ENCODE data around the gene CDK17. TPM values are rescaled to one million over a fixed set of nuclear protein-coding genes. Genes with fewer than 3 reads are reported as not detected.

CDK17 gene
- polyA plus RNA-seq, 1 of the 3 experiments (the other 2 are of a cell fraction), result 11.7 TPM

GRCh38 chr12:96313606-96314005 is 86.6 kb downstream of the CDK17 start:
- Histone ChIP-seq H3K9me3 (no peaks in the 10 kb centered on the region), H3K4me1 (ENCODE audit: control insufficient read depth in 1 of 2, insufficient read depth in 2 of 2, low read depth in 1 of 2, low read length in 1 of 2) (no peaks in the 10 kb centered on the region; a peak in 1 of 4 replicates), H3K36me3 (replicated peaks in 1 of 2; ENCODE audit: control insufficient read depth in 1 of 2, insufficient read depth in 2 of 2, low read length in 1 of 2) (peaks cover 26 to 50% of the 10 kb centered on the region in 2 experiments), H2AFZ (ENCODE audit: low read depth) (no peak overlapping the region), H3K27me3 (ENCODE audit: insufficient read depth) (no peaks in the 10 kb centered on the region), H3K4me3 (ENCODE audit: low read depth in 2 of 2, low read length in 1 of 2) (no peak overlapping the region), H3K79me2 (ENCODE audit: insufficient read depth) (peaks cover 83% of the 10 kb centered on the region), H3F3A (replicated peaks; ENCODE audit: insufficient read depth) (peaks cover 19% of the 10 kb centered on the region), H3K9ac (no peak overlapping the region), H3K27ac (ENCODE audit: low read depth in 2 of 2, low read length in 1 of 2) (no peak overlapping the region), H3K9me2 (no peaks in the 10 kb centered on the region), H3K4me2 (no peak overlapping the region), H4K20me1 (ENCODE audit: insufficient read depth) (0 out of 2 replicates have a peak, but pooled peaks cover 2% of the 10 kb centered on the region)
- no peak for DNase-seq
- ChIA-PET POLR2A (no interaction called here), CTCF (no interaction called here)
- TF ChIP-seq RCOR1 (IDR thresholded peaks at IDR 0.05; ENCODE audit: low read length) (no peak), SIN3A (IDR thresholded peaks at IDR 0.05; ENCODE audit: borderline replicate concordance, low read depth, low read length) (no peak), MAX (IDR thresholded peaks at IDR 0.05; ENCODE audit: low read depth) (no peak), EZH2phosphoT487 (IDR thresholded peaks at IDR 0.05; ENCODE audit: borderline replicate concordance, low read depth) (no peak), MEF2A (IDR thresholded peaks at IDR 0.05; ENCODE audit: borderline replicate concordance, low read depth) (no peak), TEAD4 (IDR thresholded peaks at IDR 0.05; ENCODE audit: borderline replicate concordance, insufficient read depth) (no peak), RXRA (IDR thresholded peaks at IDR 0.05; ENCODE audit: borderline replicate concordance, low read depth) (no peak), TAF1 (IDR thresholded peaks at IDR 0.05; ENCODE audit: borderline replicate concordance, low read depth, low read length) (no peak), JUND (IDR thresholded peaks at IDR 0.05) (no peak)

GRCh38 chr12:96311191-96311590 is 89.0 kb downstream of the CDK17 start:
- DNase-seq, result no peak
- TF ChIP-seq JUND (IDR thresholded peaks at IDR 0.05) (no peak), NRF1 (IDR thresholded peaks at IDR 0.05; ENCODE audit: low read depth, low read length) (no peak), CHD2 (IDR thresholded peaks at IDR 0.05; ENCODE audit: low read length, partially characterized antibody) (no peak), ZBTB33 (IDR thresholded peaks at IDR 0.05; ENCODE audit: borderline replicate concordance, low read depth) (no peak), TAF1 (IDR thresholded peaks at IDR 0.05; ENCODE audit: borderline replicate concordance, low read depth, low read length) (no peak), CTCF (IDR thresholded peaks at IDR 0.05) (no peak), ELF1 (IDR thresholded peaks at IDR 0.05) (no peak)
- Histone ChIP-seq H3K9ac (no peak overlapping the region), H3K4me3 (ENCODE audit: low read depth in 2 of 2, low read length in 1 of 2) (no peak overlapping the region), H3K36me3 (replicated peaks in 1 of 2; ENCODE audit: control insufficient read depth in 1 of 2, insufficient read depth in 2 of 2, low read length in 1 of 2) (peaks cover 26 to 62% of the 10 kb centered on the region in 2 experiments), H3K9me2 (no peaks in the 10 kb centered on the region), H3K27me3 (ENCODE audit: insufficient read depth) (no peaks in the 10 kb centered on the region), H3F3A (replicated peaks; ENCODE audit: insufficient read depth) (peaks cover 20% of the 10 kb centered on the region), H3K4me2 (no peak overlapping the region), H3K9me3 (no peaks in the 10 kb centered on the region), H3K27ac (ENCODE audit: low read depth in 2 of 2, low read length in 1 of 2) (no peak overlapping the region), H3K4me1 (ENCODE audit: control insufficient read depth in 1 of 2, insufficient read depth in 2 of 2, low read depth in 1 of 2, low read length in 1 of 2) (no peaks in the 10 kb centered on the region; a peak in 1 of 4 replicates), H3K79me2 (ENCODE audit: insufficient read depth) (peaks cover 91% of the 10 kb centered on the region), H4K20me1 (ENCODE audit: insufficient read depth) (0 out of 2 replicates have a peak, but pooled peaks cover 2% of the 10 kb centered on the region), H2AFZ (ENCODE audit: low read depth) (no peak overlapping the region)
- ChIA-PET CTCF (no interaction called here), POLR2A (no interaction called here)
- WGBS (ENCODE audit: low lambda C conversion rate), result 96% methylated on average over 1 of the region's 1 CpG
